Transverse colon (tissue), 4 donors: ENCODE measurements around the gene CEACAM7. TPM values are rescaled to one million over a fixed set of nuclear protein-coding genes. Genes with fewer than 3 reads are reported as not detected.

ENCODE experiments used
- DNase-seq: peaks from one replicate; pipeline ENCODE4 v3.0.0-alpha.2; 2019
- H3K27ac ChIP-seq, 4 donors: fragments of 200-600 bp; sonication (generic); 2 replicates each; pipeline ENCODE4 v1.5.1; 2016 to 2018; ENCODE audit warnings: inconsistent platforms in 4 of 4
- H3K27me3 ChIP-seq: fragments of 200-600 bp; sonication (generic); 2 replicates; pipeline ENCODE4 v1.5.1; 2017; ENCODE audit warnings: inconsistent platforms
- H3K36me3 ChIP-seq, 4 donors: fragments of 200-600 bp; sonication (generic); 2 replicates each; pipeline ENCODE4 v1.5.1; 2017 to 2019; ENCODE audit warnings: inconsistent platforms in 4 of 4
- H3K4me1 ChIP-seq, 4 donors: fragments of 200-600 bp; sonication (generic); 2 replicates each; pipeline ENCODE4 v1.5.1; 2017 to 2020; ENCODE audit warnings: inconsistent platforms in 4 of 4
- H3K4me3 ChIP-seq, 4 donors: fragments of 200-600 bp; sonication (generic); 1 replicate in 1 of 4; 2 replicates in 3 of 4; pipeline versions ENCODE4 v1.5.1 to v1.6.1; 2017 to 2019; ENCODE audit warnings: inconsistent platforms in 4 of 4
- H3K9me3 ChIP-seq, 2 donors: fragments of 200-600 bp; sonication (generic); 2 replicates each; pipeline ENCODE4 v1.5.1; 2017 to 2019; ENCODE audit warnings: inconsistent platforms in 2 of 2
- EP300 ChIP-seq: sonication (generic); formaldehyde crosslinking; IDR thresholded peaks from one replicate; pipeline ENCODE4 v1.6.1; 2017; ENCODE audit warnings: antibody characterized with exemption, low read depth
- POLR2A ChIP-seq: fragments of 450-650 bp; IDR thresholded peaks from one replicate; pipeline ENCODE4 v1.6.1; 2016; ENCODE audit warnings: antibody characterized with exemption, mild to moderate bottlenecking, moderate library complexity
- POLR2AphosphoS5 ChIP-seq, 3 donors: sonication (generic); formaldehyde crosslinking; IDR thresholded peaks; one replicate each; pipeline ENCODE4 v1.6.1; 2016; ENCODE audit warnings: antibody characterized with exemption in 3 of 3
- WGBS, 2 donors: methylation state at CpG; one replicate each; pipeline ENCODE4 v1.1.5; 2018; ENCODE audit warnings: low coverage in 1 of 2; 5-methylcytosine and 5-hydroxymethylcytosine counted together
- in situ Hi-C, 4 donors: fragments of 200-750 bp; cut with MboI; loops; one replicate each; pipeline versions ENCODE4 v1.15.0 to v1.15.1; 2017; ENCODE audit warnings: low sequenced_read_pairs in 3 of 4, low pct_ligation_motif_present in 1 of 4, low pct_unique_long_range_greater_than_20kb in 1 of 4
- intact Hi-C: fragments of 100-400 bp; cut with DNase I; formaldehyde crosslinking; loops from one replicate; pipeline ENCODE4 v1.15.1; 2023; ENCODE audit warnings: low total_unique reads
- total RNA-seq, 4 donors: library from RNA; depleted of rRNA; stranded (reverse); fragments of >200 nt; gene quantifications; one replicate each; pipeline ENCODE4 v1.1.0, GENCODE V29; 2016
- TF ChIP-seq, protein P1 (sequence below), 5 experiments: fragments of 200-600 bp in 3 of 5; fragments of 450-650 bp in 2 of 5; sonication (generic) in 3 of 5; IDR thresholded peaks; 1 replicate in 2 of 5; 2 replicates in 3 of 5; pipeline ENCODE4 v1.5.1; 2016 to 2017; ENCODE audit warnings: antibody characterized with exemption in 5 of 5, inconsistent platforms in 3 of 5, mild to moderate bottlenecking in 2 of 5, moderate library complexity in 1 of 5

The CEACAM7 gene
- total RNA-seq, 4 donors from 2014 or later, result 26.3 to 2,498 (median 1,946) TPM

- no peaks in the 10 kb centered on the region for H3K9me3 ChIP-seq
- peak overlapping the region in 3 of 4 donors; percentile 81 to 84 (median 81) for H3K27ac ChIP-seq
- WGBS, 2 donors, result 44% methylated on average over 2 of the region's 2 CpGs; no CpG with 5 or more reads in 1 of the 2 donors
- intact Hi-C loops (no loop called here), in situ Hi-C loops (no loop called here)
- H3K4me3 ChIP-seq, result no peak overlapping the region
- peak; percentile 11 for DNase-seq
- H3K27me3 ChIP-seq, result no peaks in the 10 kb centered on the region
- TF ChIP-seq, protein P1, sequence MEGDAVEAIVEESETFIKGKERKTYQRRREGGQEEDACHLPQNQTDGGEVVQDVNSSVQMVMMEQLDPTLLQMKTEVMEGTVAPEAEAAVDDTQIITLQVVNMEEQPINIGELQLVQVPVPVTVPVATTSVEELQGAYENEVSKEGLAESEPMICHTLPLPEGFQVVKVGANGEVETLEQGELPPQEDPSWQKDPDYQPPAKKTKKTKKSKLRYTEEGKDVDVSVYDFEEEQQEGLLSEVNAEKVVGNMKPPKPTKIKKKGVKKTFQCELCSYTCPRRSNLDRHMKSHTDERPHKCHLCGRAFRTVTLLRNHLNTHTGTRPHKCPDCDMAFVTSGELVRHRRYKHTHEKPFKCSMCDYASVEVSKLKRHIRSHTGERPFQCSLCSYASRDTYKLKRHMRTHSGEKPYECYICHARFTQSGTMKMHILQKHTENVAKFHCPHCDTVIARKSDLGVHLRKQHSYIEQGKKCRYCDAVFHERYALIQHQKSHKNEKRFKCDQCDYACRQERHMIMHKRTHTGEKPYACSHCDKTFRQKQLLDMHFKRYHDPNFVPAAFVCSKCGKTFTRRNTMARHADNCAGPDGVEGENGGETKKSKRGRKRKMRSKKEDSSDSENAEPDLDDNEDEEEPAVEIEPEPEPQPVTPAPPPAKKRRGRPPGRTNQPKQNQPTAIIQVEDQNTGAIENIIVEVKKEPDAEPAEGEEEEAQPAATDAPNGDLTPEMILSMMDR (IDR thresholded peaks at IDR 0.05), result no peak
- no peak for TF ChIP-seq EP300
- TF ChIP-seq POLR2A, result no peak
- TF ChIP-seq POLR2AphosphoS5 (IDR thresholded peaks at IDR 0.05), result no peak
- peaks cover 0 to 29% (median 15%) of the 10 kb centered on the region in 4 donors for H3K4me1 ChIP-seq
- H3K36me3 ChIP-seq, result no peaks in the 10 kb centered on the region
Measured at GRCh38 chr19:41699968-41700323, 11.9 kb upstream of the CEACAM7 start.

GRCh38 chr19:41699231-41699967 lies 11.3 kb upstream of the CEACAM7 start:
- peak; percentile 36 for DNase-seq
- 61% methylated on average over 17 of the region's 17 CpGs; no CpG with 5 or more reads in 1 of the 2 donors for WGBS, 2 donors
- no peaks in the 10 kb centered on the region for H3K27me3 ChIP-seq
- no peak for TF ChIP-seq EP300
- TF ChIP-seq POLR2A, result no peak
- TF ChIP-seq POLR2AphosphoS5 (IDR thresholded peaks at IDR 0.05), result no peak
- TF ChIP-seq, protein P1 (IDR thresholded peaks at IDR 0.05), result no peak
- peak overlapping the region; percentile 78 to 84 (median 81) for H3K27ac ChIP-seq
- intact Hi-C loops, result no loop called here
- no peaks in the 10 kb centered on the region for H3K9me3 ChIP-seq
- no peaks in the 10 kb centered on the region for H3K36me3 ChIP-seq
- peaks cover 0 to 29% (median 15%) of the 10 kb centered on the region in 4 donors for H3K4me1 ChIP-seq
- H3K4me3 ChIP-seq, result no peak overlapping the region
- in situ Hi-C loops, result no loop called here

- 31% methylated on average over 1 of the region's 1 CpG; no CpG with 5 or more reads in 1 of the 2 donors for WGBS, 2 donors
- in situ Hi-C loops, result no loop called here
- DNase-seq, result peak; percentile 19
- peak overlapping the region; percentile 78 to 84 (median 81) for H3K27ac ChIP-seq
- TF ChIP-seq EP300, result no peak
- TF ChIP-seq POLR2AphosphoS5 (IDR thresholded peaks at IDR 0.05), result peak in 1 of 3 donors; percentile 56
- H3K4me1 ChIP-seq, result peaks cover 0 to 29% (median 15%) of the 10 kb centered on the region in 4 donors
- no peaks in the 10 kb centered on the region for H3K9me3 ChIP-seq
- H3K4me3 ChIP-seq, result no peak overlapping the region
- intact Hi-C loops, result no loop called here
- H3K36me3 ChIP-seq, result no peaks in the 10 kb centered on the region
- no peaks in the 10 kb centered on the region for H3K27me3 ChIP-seq
Measured at GRCh38 chr19:41698746-41699230, 10.7 kb upstream of the CEACAM7 start.

DNA sequence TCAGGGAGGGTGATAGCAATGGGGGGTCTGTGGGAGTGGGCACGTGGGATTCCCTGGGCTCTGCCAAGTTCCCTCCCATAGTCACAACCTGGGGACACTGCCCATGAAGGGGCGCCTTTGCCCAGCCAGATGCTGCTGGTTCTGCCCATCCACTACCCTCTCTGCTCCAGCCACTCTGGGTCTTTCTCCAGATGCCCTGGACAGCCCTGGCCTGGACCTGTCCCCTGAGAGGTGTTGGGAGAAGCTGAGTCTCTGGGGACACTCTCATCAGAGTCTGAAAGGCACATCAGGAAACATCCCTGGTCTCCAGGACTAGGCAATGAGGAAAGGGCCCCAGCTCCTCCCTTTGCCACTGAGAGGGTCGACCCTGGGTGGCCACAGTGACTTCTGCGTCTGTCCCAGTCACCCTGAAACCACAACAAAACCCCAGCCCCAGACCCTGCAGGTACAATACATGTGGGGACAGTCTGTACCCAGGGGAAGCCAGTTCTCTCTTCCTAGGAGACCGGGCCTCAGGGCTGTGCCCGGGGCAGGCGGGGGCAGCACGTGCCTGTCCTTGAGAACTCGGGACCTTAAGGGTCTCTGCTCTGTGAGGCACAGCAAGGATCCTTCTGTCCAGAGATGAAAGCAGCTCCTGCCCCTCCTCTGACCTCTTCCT lies 9.3 kb upstream of the CEACAM7 start:
- no peak for TF ChIP-seq EP300
- TF ChIP-seq POLR2AphosphoS5 (IDR thresholded peaks at IDR 0.05), result no peak
- TF ChIP-seq, protein P1 (IDR thresholded peaks at IDR 0.05), result no peak
- no peak for TF ChIP-seq POLR2A
- H3K9me3 ChIP-seq, result no peaks in the 10 kb centered on the region

More for the DNA sequence above, 9.3 kb upstream of the CEACAM7 start:
- intact Hi-C loops, result no loop called here
- 70% methylated on average over 9 of the region's 9 CpGs; no CpG with 5 or more reads in 1 of the 2 donors for WGBS, 2 donors
- peak overlapping the region in 3 of 4 donors; percentile 78 to 84 (median 81) for H3K27ac ChIP-seq
- H3K27me3 ChIP-seq, result no peaks in the 10 kb centered on the region
- peak; percentile 6 for DNase-seq
- H3K36me3 ChIP-seq, result no peaks in the 10 kb centered on the region
- in situ Hi-C loops, result no loop called here
- no peak overlapping the region for H3K4me3 ChIP-seq
- peaks cover 0 to 29% (median 15%) of the 10 kb centered on the region in 4 donors for H3K4me1 ChIP-seq
